Loucy (cell line): ENCODE data around the gene TECPR1.

Experiments
- H2AFZ ChIP-seq: fragments of 200-600 bp; sonication (generic); 2 replicates; pipeline ENCODE4 v1.6.0; 2016; ENCODE audit warnings: antibody characterized with exemption, mild to moderate bottlenecking, low read length, moderate library complexity
- H3F3A ChIP-seq: fragments of 200-600 bp; 2 replicates; pipeline ENCODE4 v1.6.0; 2016; ENCODE audit warnings: antibody characterized with exemption, low read depth, mild to moderate bottlenecking
- H3K27me3 ChIP-seq: fragments of 200-600 bp; sonication (generic); 2 replicates; pipeline ENCODE4 v1.6.1; 2014; ENCODE audit warnings: low read length, mild to moderate bottlenecking; ENCODE audit not compliant: insufficient read depth, poor library complexity, severe bottlenecking
- H3K36me3 ChIP-seq: fragments of 200-600 bp; sonication (generic); 2 replicates; pipeline ENCODE4 v1.6.1; 2016; ENCODE audit warnings: low read length; ENCODE audit not compliant: insufficient read depth
- H3K4me1 ChIP-seq: fragments of 200-600 bp; sonication (generic); 2 replicates; pipeline ENCODE4 v1.5.1; 2014; ENCODE audit warnings: low read length, mild to moderate bottlenecking; ENCODE audit not compliant: insufficient read depth, poor library complexity, severe bottlenecking
- H3K4me2 ChIP-seq: fragments of 200-600 bp; sonication (generic); 2 replicates; pipeline ENCODE4 v1.6.0; 2014; ENCODE audit warnings: antibody characterized with exemption, low read length, low read depth, mild to moderate bottlenecking; ENCODE audit not compliant: poor library complexity, severe bottlenecking
- H3K4me3 ChIP-seq: fragments of 200-600 bp; sonication (generic); 2 replicates; pipeline ENCODE4 v1.5.1; 2014; ENCODE audit warnings: low read length, mild to moderate bottlenecking, mixed read lengths; ENCODE audit not compliant: poor library complexity, severe bottlenecking
- H3K79me2 ChIP-seq: fragments of 200-600 bp; sonication (generic); 2 replicates; pipeline ENCODE4 v1.6.1; 2014; ENCODE audit warnings: low read length; ENCODE audit not compliant: insufficient read depth
- H3K9ac ChIP-seq: fragments of 200-600 bp; sonication (generic); 2 replicates; pipeline ENCODE4 v1.6.0; 2014; ENCODE audit warnings: mild to moderate bottlenecking, low read depth, low read length, moderate library complexity; ENCODE audit not compliant: poor library complexity, severe bottlenecking
- H3K9me2 ChIP-seq: fragments of 200-600 bp; sonication (generic); replicated peaks from 2 replicates; pipeline ENCODE4 v1.6.1; 2016; ENCODE audit warnings: low read depth, low read length, mixed read lengths
- H3K9me3 ChIP-seq: fragments of 200-600 bp; sonication (generic); 2 replicates; pipeline ENCODE4 v1.6.1; 2014; ENCODE audit warnings: mild to moderate bottlenecking, antibody characterized with exemption, low read length, low read depth; ENCODE audit not compliant: insufficient read depth
- H4K20me1 ChIP-seq: fragments of 200-600 bp; sonication (generic); 2 replicates; pipeline ENCODE4 v1.6.0; 2014; ENCODE audit warnings: antibody characterized with exemption, low read length, mild to moderate bottlenecking; ENCODE audit not compliant: insufficient read depth, poor library complexity, severe bottlenecking
- EZH2phosphoT487 ChIP-seq: fragments of 200-600 bp; IDR thresholded peaks from 2 replicates; pipeline ENCODE4 v1.6.1; 2018; ENCODE audit warnings: antibody characterized with exemption, mild to moderate bottlenecking, moderate library complexity, borderline replicate concordance
- TF ChIP-seq, protein P1 (sequence below): fragments of 200-600 bp; sonication (generic); conservative IDR thresholded peaks from 2 replicates; pipeline ENCODE4 v1.5.1; 2014; ENCODE audit warnings: mild to moderate bottlenecking, antibody characterized with exemption, low read length

TECPR1 gene

GRCh38 chr7:98205162-98205845 lies 46.7 kb downstream of the TECPR1 start:
- Histone ChIP-seq H3K79me2 (peaks cover 10% of the 10 kb centered on the region; the same call in 1 of the 2 replicates), H3F3A (no peaks in the 10 kb centered on the region), H3K9me2 (no peaks in the 10 kb centered on the region), H3K9me3 (no peaks in the 10 kb centered on the region), H3K36me3 (peaks cover 27% of the 10 kb centered on the region; the same call in 1 of the 2 replicates), H3K4me1 (peaks cover 24% of the 10 kb centered on the region), H3K27me3 (no peaks in the 10 kb centered on the region), H3K4me2 (no peak overlapping the region), H3K4me3 (no peak overlapping the region), H3K9ac (no peak overlapping the region), H4K20me1 (no peaks in the 10 kb centered on the region), H2AFZ (no peak overlapping the region)
- TF ChIP-seq, protein P1, sequence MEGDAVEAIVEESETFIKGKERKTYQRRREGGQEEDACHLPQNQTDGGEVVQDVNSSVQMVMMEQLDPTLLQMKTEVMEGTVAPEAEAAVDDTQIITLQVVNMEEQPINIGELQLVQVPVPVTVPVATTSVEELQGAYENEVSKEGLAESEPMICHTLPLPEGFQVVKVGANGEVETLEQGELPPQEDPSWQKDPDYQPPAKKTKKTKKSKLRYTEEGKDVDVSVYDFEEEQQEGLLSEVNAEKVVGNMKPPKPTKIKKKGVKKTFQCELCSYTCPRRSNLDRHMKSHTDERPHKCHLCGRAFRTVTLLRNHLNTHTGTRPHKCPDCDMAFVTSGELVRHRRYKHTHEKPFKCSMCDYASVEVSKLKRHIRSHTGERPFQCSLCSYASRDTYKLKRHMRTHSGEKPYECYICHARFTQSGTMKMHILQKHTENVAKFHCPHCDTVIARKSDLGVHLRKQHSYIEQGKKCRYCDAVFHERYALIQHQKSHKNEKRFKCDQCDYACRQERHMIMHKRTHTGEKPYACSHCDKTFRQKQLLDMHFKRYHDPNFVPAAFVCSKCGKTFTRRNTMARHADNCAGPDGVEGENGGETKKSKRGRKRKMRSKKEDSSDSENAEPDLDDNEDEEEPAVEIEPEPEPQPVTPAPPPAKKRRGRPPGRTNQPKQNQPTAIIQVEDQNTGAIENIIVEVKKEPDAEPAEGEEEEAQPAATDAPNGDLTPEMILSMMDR, result no peak
- TF ChIP-seq EZH2phosphoT487, result no peak

DNA sequence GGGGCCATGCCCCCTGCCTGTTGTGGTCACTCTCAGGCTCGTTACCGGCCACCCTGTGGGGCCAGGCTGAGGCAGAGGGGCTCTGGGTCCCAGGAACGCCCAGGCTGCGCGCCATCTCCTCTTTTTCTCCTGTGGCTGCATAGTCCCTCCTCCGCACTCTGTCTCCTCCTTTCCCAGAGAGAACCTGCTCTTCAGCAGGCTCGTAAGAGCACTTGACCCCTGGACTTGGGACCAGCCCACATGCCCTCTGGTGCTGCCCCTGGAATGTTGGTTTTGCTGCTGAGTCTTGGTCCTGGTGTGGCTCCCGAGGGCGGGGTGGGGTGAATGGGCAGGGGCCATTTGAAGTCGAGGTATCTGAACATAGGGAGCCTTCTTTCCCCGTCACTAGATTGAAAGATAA lies 47.4 kb downstream of the TECPR1 start:
- Histone ChIP-seq H3K36me3 (peaks cover 27% of the 10 kb centered on the region; the same call in 1 of the 2 replicates), H3K9me3 (no peaks in the 10 kb centered on the region), H3K9ac (no peak overlapping the region), H3K4me2 (no peak overlapping the region), H3K4me1 (peaks cover 27% of the 10 kb centered on the region), H3K27me3 (no peaks in the 10 kb centered on the region), H3F3A (no peaks in the 10 kb centered on the region), H3K79me2 (peaks cover 10% of the 10 kb centered on the region; the same call in 1 of the 2 replicates), H3K9me2 (no peaks in the 10 kb centered on the region), H4K20me1 (no peaks in the 10 kb centered on the region), H2AFZ (no peak overlapping the region), H3K4me3 (no peak overlapping the region)
- TF ChIP-seq, protein P1, result no peak
- no peak for TF ChIP-seq EZH2phosphoT487

GRCh38 chr7:98203964-98204605 lies 47.9 kb downstream of the TECPR1 start:
- no peak overlapping the region for H3K9ac ChIP-seq
- H3K4me3 ChIP-seq, result no peak overlapping the region
- H2AFZ ChIP-seq, result no peak overlapping the region
- no peaks in the 10 kb centered on the region for H3F3A ChIP-seq
- peaks cover 27% of the 10 kb centered on the region for H3K4me1 ChIP-seq
- no peaks in the 10 kb centered on the region for H3K9me3 ChIP-seq
- H3K9me2 ChIP-seq, result no peaks in the 10 kb centered on the region
- H4K20me1 ChIP-seq, result no peaks in the 10 kb centered on the region
- peaks cover 10% of the 10 kb centered on the region; the same call in 1 of the 2 replicates for H3K79me2 ChIP-seq
- TF ChIP-seq, protein P1, result no peak
- TF ChIP-seq EZH2phosphoT487, result no peak
- no peaks in the 10 kb centered on the region for H3K27me3 ChIP-seq
- H3K36me3 ChIP-seq, result peaks cover 27% of the 10 kb centered on the region; the same call in 1 of the 2 replicates
- no peak overlapping the region for H3K4me2 ChIP-seq
